Sigmoid colon (tissue), 7 donors: ENCODE results near the gene WTAP. TPM values are rescaled to one million over a fixed set of nuclear protein-coding genes. Genes with fewer than 3 reads are reported as not detected.

Experiments
- DNase-seq: peaks from one replicate; pipeline ENCODE4 v3.0.0-alpha.2; 2019
- H3K27ac ChIP-seq, 4 donors: fragments of 200-600 bp; sonication (generic); one replicate each; pipeline ENCODE4 v1.5.1; 2016 to 2019; ENCODE audit warnings: mild to moderate bottlenecking in 1 of 4
- H3K27me3 ChIP-seq, 3 donors: fragments of 200-600 bp; sonication (generic); one replicate each; pipeline ENCODE4 v1.5.1; 2019; ENCODE audit warnings: mild to moderate bottlenecking in 1 of 3
- H3K36me3 ChIP-seq, 4 donors: fragments of 200-600 bp; sonication (generic); one replicate each; pipeline ENCODE4 v1.5.1; 2016 to 2019
- H3K4me1 ChIP-seq, 4 donors: fragments of 200-600 bp; sonication (generic); one replicate each; pipeline ENCODE4 v1.5.1; 2017 to 2019
- H3K4me3 ChIP-seq, 4 donors: fragments of 200-600 bp; sonication (generic); one replicate each; pipeline ENCODE4 v1.5.1; 2017 to 2019; ENCODE audit warnings: mild to moderate bottlenecking in 2 of 4, moderate library complexity in 1 of 4
- H3K9me3 ChIP-seq, 4 donors: fragments of 200-600 bp in 3 of 4; sonication (generic) in 3 of 4; one replicate each; pipeline versions ENCODE4 v1.5.1 to v1.6.1; 2013 to 2019
- EP300 ChIP-seq, 4 donors: sonication (generic); formaldehyde crosslinking; IDR thresholded peaks; one replicate each; pipeline ENCODE4 v1.6.1; 2017; ENCODE audit warnings: antibody characterized with exemption in 4 of 4
- POLR2A ChIP-seq, 2 donors: fragments of 450-650 bp; IDR thresholded peaks; one replicate each; pipeline ENCODE4 v1.6.1; 2016; ENCODE audit warnings: antibody characterized with exemption in 2 of 2, mild to moderate bottlenecking in 2 of 2, moderate library complexity in 2 of 2
- POLR2AphosphoS5 ChIP-seq, 4 donors: sonication (generic); formaldehyde crosslinking; IDR thresholded peaks; one replicate each; pipeline ENCODE4 v1.6.1; 2017; ENCODE audit warnings: antibody characterized with exemption in 4 of 4
- WGBS, 2 donors: extraction: QIAGEN DNeasy Blood & Tissue Kit; methylation state at CpG; one replicate each; pipeline ENCODE4 v1.1.7; 2013; 5-methylcytosine and 5-hydroxymethylcytosine counted together
- intact Hi-C: fragments of 100-400 bp; cut with DNase I; formaldehyde crosslinking; loops from one replicate; pipeline ENCODE4 v1.15.1; 2023
- polyA plus RNA-seq, 3 donors: library from polyadenylated mRNA; stranded (reverse); fragments of 200-250 nt; gene quantifications; one replicate each; pipeline ENCODE4 v1.2.3, GENCODE V29; 2013
- total RNA-seq, 4 donors: library from RNA; depleted of rRNA; stranded (reverse); fragments of >200 nt; gene quantifications; one replicate each; pipeline ENCODE4 v1.1.0, GENCODE V29; 2016
- TF ChIP-seq, protein P1 (sequence below), 4 experiments: fragments of 450-650 bp in 3 of 4; fragments of 200-600 bp in 1 of 4; IDR thresholded peaks; one replicate each; pipeline ENCODE4 v1.5.1; 2016 to 2019; ENCODE audit warnings: antibody characterized with exemption in 4 of 4, mild to moderate bottlenecking in 3 of 4, moderate library complexity in 2 of 4
- donor health status: healthy with polysubstance abuse.
- donor health status: Bipolar disorder and iron deficiency.
- donor health status: healthy.

WTAP gene
- total and polyA plus RNA-seq, 7 donors = 55.9 to 93.8 (median 71.7) TPM

DNA sequence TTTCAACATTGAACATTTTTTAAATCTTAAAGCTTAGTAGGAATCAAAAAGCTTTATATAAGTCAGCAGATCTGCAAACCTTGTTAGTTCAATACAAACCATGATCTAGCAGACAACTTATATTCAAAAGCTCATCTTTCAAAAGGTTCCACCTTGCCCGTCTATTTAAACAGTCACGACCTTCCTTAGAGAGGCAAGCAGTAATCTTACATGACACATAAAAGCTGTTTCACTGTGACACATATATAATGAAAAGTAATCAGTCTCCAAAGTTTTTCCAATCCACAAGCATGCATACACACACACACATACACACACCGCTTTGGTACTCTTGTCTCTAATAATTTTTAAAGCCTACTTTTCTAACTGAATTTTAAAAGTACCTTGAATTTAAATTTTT, 47.2 kb upstream of the WTAP start:
- H3K27ac ChIP-seq = peak overlapping the region in 1 of 4 donors; percentile 47
- TF ChIP-seq EP300 (IDR thresholded peaks at IDR 0.05) (no peak), POLR2A (IDR thresholded peaks at IDR 0.05) (no peak), POLR2AphosphoS5 (IDR thresholded peaks at IDR 0.05) (no peak)
- TF ChIP-seq, protein P1, sequence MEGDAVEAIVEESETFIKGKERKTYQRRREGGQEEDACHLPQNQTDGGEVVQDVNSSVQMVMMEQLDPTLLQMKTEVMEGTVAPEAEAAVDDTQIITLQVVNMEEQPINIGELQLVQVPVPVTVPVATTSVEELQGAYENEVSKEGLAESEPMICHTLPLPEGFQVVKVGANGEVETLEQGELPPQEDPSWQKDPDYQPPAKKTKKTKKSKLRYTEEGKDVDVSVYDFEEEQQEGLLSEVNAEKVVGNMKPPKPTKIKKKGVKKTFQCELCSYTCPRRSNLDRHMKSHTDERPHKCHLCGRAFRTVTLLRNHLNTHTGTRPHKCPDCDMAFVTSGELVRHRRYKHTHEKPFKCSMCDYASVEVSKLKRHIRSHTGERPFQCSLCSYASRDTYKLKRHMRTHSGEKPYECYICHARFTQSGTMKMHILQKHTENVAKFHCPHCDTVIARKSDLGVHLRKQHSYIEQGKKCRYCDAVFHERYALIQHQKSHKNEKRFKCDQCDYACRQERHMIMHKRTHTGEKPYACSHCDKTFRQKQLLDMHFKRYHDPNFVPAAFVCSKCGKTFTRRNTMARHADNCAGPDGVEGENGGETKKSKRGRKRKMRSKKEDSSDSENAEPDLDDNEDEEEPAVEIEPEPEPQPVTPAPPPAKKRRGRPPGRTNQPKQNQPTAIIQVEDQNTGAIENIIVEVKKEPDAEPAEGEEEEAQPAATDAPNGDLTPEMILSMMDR (IDR thresholded peaks at IDR 0.05) = no peak
- H3K9me3 ChIP-seq = no peaks in the 10 kb centered on the region
- 72 to 75% methylated on average over 3 of the region's 3 CpGs for WGBS, 2 donors
- H3K4me1 ChIP-seq = peaks cover 0 to 20% (median 15%) of the 10 kb centered on the region in 4 donors
- peaks cover 15 to 77% (median 37%) of the 10 kb centered on the region in 4 donors for H3K36me3 ChIP-seq
- intact Hi-C loops = no loop called here
- no peaks in the 10 kb centered on the region for H3K27me3 ChIP-seq
- no peak overlapping the region for H3K4me3 ChIP-seq
- no peak for DNase-seq

DNA sequence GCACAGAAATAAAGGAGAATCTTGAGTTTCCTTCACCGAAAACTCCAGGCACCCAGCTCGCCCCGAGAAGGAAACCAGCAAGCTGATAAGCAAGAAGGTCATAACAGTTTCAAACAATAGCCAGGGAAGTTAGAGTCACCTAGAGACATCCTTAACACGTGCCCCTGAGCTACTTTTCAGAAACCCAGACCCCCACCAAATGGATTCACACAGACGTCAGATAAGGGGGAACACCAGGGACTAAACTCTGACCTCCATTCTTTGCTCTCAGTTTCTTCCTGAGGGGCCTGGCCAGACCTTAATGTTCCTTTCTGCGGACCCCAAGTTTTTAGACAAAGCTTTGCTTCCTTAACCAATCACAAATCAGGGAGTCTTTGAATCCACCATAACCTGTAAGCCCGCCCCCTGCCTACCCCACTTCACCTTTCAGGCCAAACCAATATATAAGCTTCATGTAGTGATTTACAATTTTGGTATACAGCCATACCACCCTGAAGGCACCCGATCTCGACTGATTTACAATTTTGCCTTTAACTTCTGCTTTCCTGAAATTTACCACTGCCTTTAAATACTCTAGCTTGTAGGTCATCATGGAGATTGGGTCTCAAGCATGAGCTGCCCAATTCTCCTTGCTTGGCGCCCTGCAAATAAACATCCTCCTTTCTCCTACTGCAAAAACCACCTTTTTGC, 46.0 kb upstream of the WTAP start:
- intact Hi-C loops = no loop called here
- Histone ChIP-seq H3K4me1 (peaks cover 0 to 28% (median 15%) of the 10 kb centered on the region in 4 donors), H3K27me3 (no peaks in the 10 kb centered on the region), H3K27ac (no peak overlapping the region), H3K4me3 (no peak overlapping the region), H3K36me3 (peaks cover 15 to 88% (median 40%) of the 10 kb centered on the region in 4 donors), H3K9me3 (no peaks in the 10 kb centered on the region)
- DNase-seq = no peak
- TF ChIP-seq EP300 (IDR thresholded peaks at IDR 0.05) (no peak), POLR2A (IDR thresholded peaks at IDR 0.05) (no peak), POLR2AphosphoS5 (IDR thresholded peaks at IDR 0.05) (no peak)
- TF ChIP-seq, protein P1 (IDR thresholded peaks at IDR 0.05) = no peak
- 79 to 84% methylated on average over 10 of the region's 10 CpGs for WGBS, 2 donors

DNA sequence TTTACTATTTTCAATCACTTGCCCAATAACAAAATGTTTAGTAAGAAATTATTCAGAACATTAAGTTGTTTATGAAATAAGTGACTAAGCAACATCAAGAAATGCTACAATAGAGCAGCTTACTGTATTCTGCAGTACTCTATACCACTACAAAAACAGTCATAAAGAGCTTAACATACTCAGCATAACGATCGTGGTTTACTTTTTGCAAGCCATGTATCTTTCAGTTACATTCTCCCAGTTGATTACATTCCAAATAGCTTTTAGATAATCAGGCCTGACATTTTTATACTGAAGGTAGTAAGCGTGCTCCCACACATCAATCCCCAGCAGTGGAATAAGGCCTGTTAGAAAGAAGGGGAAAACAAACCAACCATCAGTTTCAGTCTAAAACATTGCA, 45.0 kb upstream of the WTAP start:
- intact Hi-C loops = no loop called here
- Histone ChIP-seq H3K36me3 (peaks cover 20 to 98% (median 40%) of the 10 kb centered on the region in 4 donors), H3K27ac (no peak overlapping the region), H3K4me1 (peaks cover 0 to 35% (median 15%) of the 10 kb centered on the region in 4 donors), H3K9me3 (no peaks in the 10 kb centered on the region), H3K4me3 (no peak overlapping the region), H3K27me3 (no peaks in the 10 kb centered on the region)
- DNase-seq = no peak
- WGBS, 2 donors = 65 to 70% methylated on average over 3 of the region's 3 CpGs
- TF ChIP-seq POLR2AphosphoS5 (IDR thresholded peaks at IDR 0.05) (no peak), POLR2A (IDR thresholded peaks at IDR 0.05) (no peak), EP300 (IDR thresholded peaks at IDR 0.05) (no peak)
- TF ChIP-seq, protein P1 (IDR thresholded peaks at IDR 0.05) = no peak

DNA sequence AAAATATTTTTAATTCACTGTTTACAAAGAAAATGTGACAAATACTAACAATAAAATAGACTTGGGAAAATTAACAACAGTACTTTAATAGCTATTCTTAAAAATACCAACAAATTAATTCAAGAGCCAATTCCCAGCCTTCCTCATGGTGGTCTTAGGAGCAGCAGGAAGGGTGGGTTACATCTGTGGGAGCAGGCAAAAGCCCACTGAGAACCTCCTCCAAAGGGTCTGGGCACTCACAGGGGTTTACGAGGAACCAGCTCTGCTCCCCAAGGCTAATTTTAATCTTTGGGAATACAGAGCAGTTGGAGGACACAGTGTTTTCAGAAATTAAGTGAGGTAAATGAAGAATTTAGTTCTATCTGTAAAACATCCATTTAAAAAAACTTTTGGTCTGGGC, 44.5 kb upstream of the WTAP start:
- peaks cover 22 to 98% (median 39%) of the 10 kb centered on the region in 4 donors for H3K36me3 ChIP-seq
- peaks cover 0 to 35% (median 15%) of the 10 kb centered on the region in 4 donors for H3K4me1 ChIP-seq
- H3K27ac ChIP-seq = no peak overlapping the region
- 97 to 98% methylated on average over 1 of the region's 1 CpG for WGBS, 2 donors
- H3K9me3 ChIP-seq = no peaks in the 10 kb centered on the region
- TF ChIP-seq POLR2A (IDR thresholded peaks at IDR 0.05) (no peak), EP300 (IDR thresholded peaks at IDR 0.05) (no peak), POLR2AphosphoS5 (IDR thresholded peaks at IDR 0.05) (no peak)
- TF ChIP-seq, protein P1 (IDR thresholded peaks at IDR 0.05) = no peak
- H3K4me3 ChIP-seq = no peak overlapping the region
- intact Hi-C loops = no loop called here
- no peaks in the 10 kb centered on the region for H3K27me3 ChIP-seq
- DNase-seq = no peak

DNA sequence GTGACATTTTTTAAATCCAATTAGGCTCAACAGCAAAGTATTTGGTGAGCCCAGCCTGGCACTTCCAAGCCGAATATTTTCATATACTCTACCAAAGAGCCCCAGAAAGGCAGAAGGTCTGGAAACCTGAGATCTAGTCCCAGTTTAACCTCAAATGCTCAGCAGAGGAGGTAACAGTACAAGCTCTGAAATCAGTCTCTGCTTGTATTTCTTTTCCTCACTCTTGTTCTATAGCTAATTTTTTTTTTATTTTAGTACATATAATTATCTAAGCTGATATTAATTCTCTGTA, 43.3 kb upstream of the WTAP start:
- no peaks in the 10 kb centered on the region for H3K9me3 ChIP-seq
- intact Hi-C loops = no loop called here
- TF ChIP-seq POLR2AphosphoS5 (IDR thresholded peaks at IDR 0.05) (no peak), POLR2A (IDR thresholded peaks at IDR 0.05) (no peak), EP300 (IDR thresholded peaks at IDR 0.05) (no peak)
- TF ChIP-seq, protein P1 (IDR thresholded peaks at IDR 0.05) = no peak
- H3K27ac ChIP-seq = no peak overlapping the region
- 94 to 95% methylated on average over 1 of the region's 1 CpG for WGBS, 2 donors
- no peak overlapping the region for H3K4me3 ChIP-seq
- H3K4me1 ChIP-seq = peaks cover 0 to 47% (median 25%) of the 10 kb centered on the region in 4 donors
- H3K36me3 ChIP-seq = peaks cover 26 to 98% (median 32%) of the 10 kb centered on the region in 4 donors
- DNase-seq = no peak
- no peaks in the 10 kb centered on the region for H3K27me3 ChIP-seq
